8988T (cell line): Measurements from ENCODE around the gene ANO9.
A peak's percentile ranks its signal among the peaks of the same experiment; 100 is the strongest.

Source experiments
- DNase-seq: peaks from one replicate; pipeline ENCODE4 v3.0.0; 2011

The ANO9 gene, protein sequence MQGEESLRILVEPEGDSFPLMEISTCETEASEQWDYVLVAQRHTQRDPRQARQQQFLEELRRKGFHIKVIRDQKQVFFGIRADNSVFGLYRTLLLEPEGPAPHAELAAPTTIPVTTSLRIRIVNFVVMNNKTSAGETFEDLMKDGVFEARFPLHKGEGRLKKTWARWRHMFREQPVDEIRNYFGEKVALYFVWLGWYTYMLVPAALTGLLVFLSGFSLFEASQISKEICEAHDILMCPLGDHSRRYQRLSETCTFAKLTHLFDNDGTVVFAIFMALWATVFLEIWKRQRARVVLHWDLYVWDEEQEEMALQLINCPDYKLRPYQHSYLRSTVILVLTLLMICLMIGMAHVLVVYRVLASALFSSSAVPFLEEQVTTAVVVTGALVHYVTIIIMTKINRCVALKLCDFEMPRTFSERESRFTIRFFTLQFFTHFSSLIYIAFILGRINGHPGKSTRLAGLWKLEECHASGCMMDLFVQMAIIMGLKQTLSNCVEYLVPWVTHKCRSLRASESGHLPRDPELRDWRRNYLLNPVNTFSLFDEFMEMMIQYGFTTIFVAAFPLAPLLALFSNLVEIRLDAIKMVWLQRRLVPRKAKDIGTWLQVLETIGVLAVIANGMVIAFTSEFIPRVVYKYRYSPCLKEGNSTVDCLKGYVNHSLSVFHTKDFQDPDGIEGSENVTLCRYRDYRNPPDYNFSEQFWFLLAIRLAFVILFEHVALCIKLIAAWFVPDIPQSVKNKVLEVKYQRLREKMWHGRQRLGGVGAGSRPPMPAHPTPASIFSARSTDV

DNA sequence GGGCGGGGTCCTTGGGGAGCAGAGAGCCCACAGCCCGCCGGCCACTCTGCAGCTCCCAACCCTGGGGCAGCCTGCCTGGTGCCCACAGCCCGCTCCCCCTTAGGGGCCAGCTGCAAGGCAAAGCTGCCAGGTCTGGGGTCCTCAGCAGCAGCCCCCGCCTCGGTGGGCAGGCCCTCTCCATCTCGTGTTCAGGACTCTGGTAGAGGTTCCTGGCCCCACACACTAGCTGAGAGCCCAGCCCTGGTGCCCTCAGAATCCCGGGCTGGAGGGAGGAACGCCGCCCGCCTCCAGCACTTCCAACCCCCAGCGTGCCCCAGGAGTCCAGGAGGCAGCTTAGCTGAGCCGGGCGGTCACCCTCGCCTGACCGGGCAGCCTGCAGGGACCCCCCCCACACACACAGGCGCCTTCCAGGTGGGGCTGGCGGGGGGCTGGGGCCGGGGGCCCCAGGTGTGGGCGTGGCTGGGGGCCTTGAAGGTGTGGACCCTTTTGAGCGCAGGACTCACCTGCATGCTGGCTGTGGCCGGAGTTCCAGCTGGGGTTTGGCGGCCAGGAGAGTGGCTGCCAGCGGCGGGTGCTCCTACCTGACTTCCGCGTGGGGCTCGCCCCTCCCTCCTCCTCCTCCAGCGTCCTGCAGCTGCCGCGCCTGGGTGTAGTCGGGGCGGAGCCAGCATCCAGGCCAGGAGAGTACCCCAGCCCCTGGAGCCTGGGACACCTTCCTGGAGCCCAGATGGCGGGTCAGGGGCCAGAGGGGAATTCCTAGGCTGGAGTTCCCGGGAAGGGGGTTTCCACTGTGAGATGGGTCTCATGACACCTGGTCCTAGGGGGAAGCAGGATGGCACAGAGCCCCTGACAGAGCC is at the start of gene ANO9:
ANO9 (minus strand) TSS at position 594 of the 857 bp plus-strand sequence; CDS start at position 509, 85 bp downstream.
- DNase-seq = no peak

DNA sequence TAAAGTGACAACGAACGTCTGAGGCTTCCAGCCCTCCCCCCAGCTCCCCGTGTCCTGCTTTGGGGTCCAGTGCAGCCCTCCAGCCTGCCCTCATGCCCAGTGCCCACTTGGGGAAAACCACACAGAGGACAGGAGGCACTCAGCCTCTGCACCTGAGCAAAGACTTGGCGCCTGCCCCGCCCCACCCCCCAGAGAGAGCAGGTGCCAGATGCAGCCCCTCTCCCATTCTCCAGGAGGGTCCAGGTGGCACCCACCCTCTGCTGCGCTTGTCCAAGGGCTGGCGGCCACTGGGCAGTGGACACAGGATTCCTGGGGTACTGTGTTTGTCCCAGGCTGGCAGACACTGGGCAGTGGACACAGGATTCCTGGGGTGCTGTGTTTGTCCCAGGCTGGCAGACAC is 49.5 kb upstream of the ANO9 start:
- no peak for DNase-seq

DNA sequence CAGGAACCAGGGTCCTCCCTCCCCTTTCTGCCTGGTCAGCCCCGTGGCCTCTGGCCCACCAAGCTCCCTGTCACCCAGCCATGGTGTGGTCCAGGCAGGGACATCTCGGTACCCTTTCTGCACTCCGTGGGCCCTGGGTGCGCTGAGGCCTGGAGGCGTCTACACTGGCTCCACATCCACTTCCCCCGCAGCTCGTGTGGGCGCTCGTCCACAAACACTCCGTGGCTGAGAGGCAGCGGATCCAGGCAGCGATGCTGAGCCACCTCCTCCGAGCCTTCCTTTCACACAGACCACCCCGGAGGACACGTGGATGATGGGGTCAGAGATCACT is 49.1 kb upstream of the ANO9 start:
- no peak for DNase-seq

- no peak for DNase-seq
Observed at GRCh38 chr11:490186-490929, 48.5 kb upstream of the ANO9 start.

GRCh38 chr11:489610-490185 is 47.9 kb upstream of the ANO9 start:
- peak; percentile 38 for DNase-seq

DNA sequence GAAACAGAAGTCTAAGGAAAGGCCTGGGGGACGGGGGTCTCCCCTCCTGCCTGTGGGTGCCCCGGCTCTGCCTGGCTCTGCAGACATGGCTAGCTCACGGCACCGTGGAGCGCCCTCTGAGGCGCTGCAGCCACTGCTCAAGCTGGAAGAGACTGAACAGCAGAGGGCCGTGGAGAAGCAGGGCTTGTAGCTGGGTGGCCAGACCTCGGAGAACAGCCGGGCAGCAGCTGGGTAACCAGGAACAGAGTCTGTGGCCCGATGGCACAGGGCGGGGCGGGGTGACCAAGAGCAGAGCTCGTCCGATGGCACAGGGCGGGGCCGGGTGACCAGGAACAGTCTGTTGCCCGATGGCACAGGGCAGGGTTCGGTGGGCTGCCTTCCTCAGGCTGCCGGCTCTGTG is 47.2 kb upstream of the ANO9 start:
- peak; percentile 80 for DNase-seq

GRCh38 chr11:488579-488978 is 46.8 kb upstream of the ANO9 start:
- peak; percentile 39 for DNase-seq

DNA sequence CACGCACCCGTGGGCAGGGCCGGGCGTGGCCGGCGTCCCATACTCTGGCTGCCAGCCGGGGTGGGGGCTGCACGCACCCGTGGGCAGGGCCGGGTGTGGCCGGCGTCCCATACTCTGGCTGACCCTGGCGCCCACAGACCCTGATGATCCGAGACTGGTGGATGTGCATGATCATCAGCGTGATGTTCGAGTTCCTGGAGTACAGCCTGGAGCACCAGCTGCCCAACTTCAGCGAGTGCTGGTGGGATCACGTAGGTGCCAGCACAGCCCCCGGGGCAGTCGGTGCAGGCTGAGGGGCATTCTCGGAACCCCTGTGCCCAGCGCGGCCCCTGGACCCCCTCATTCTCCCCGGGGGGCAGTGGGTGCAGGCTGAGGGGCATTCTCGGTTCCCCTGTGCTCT is 46.3 kb upstream of the ANO9 start:
- no peak for DNase-seq

GRCh38 chr11:487571-488021 is 45.8 kb upstream of the ANO9 start:
- peak; percentile 42 for DNase-seq

GRCh38 chr11:486189-486588 is 44.4 kb upstream of the ANO9 start:
- peak; percentile 34 for DNase-seq

- no peak for DNase-seq
Observed at GRCh38 chr11:484616-485015, 42.8 kb upstream of the ANO9 start.

DNA sequence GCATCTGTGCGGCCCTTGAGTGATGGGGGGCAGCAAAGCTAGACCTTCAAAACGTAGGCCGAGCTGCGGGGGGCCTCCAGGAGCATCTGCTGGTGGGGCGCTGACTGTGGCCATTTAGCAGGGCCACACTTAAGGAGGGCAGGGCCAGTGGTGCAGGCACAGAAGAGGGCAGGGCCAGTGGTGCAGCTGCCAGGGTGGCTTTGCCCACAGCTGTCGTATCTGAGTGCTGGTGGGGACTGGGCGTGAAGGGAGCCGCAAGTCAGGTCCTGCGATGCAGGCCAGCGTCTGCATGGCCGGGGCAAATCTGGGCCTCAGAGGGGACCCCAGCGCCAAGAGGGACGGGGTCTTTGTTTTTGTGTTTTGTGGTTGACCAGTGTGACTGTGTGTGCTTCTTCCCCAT is 37.5 kb upstream of the ANO9 start:
- no peak for DNase-seq

DNA sequence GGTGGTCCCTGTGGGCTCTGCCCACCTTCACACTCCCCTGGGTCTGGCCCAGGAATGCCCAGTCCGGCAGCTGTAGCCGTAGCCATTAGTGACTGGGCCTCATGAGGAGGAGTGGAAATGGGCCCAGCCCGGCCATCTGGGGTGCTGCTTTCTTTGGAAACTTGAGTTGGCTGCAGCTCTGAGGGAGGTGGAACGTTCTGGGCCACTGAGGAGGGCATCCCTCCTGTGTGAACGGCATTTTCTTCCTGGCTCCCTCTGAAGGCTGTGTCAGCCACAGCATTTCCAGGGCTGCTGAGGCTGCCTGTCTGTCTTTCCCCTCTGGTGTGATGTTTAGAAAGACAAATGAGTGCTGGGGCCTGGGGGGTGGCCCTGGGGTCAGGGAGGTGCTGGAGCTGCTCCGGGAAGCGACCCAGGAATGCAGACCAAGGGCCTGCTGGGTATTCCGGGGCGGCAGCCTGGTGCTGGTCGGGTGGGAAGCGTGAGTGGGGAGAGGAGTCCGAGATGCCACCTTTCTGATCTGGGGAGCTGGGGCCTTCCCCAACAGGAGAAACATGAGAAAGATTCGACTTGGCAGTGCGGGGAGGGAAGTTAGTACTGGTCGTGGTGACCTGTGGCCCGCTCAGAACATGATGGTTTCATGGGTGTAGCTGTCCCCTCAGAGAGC is 35.4 kb upstream of the ANO9 start:
- no peak for DNase-seq

DNA sequence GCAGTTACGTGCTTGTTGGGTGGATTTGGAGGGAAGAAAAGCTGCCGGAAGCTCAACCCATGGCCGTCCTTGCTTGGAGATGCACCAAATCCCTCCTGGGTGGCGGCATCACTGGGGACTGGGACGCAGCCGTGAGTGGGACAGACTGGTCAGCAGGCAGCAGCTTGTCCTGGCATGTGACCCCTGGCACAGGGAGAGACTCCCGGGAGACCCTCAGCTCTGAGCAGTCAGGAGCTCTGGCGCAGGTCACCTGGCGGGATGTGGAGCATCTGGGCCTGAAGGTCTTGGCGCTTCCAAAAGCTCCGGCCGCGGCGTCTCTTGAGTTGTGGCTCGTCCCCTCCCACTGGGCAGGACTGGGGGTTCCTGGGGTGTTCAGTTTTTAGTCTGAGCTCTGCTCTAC is 34.6 kb upstream of the ANO9 start:
- DNase-seq = no peak

DNA sequence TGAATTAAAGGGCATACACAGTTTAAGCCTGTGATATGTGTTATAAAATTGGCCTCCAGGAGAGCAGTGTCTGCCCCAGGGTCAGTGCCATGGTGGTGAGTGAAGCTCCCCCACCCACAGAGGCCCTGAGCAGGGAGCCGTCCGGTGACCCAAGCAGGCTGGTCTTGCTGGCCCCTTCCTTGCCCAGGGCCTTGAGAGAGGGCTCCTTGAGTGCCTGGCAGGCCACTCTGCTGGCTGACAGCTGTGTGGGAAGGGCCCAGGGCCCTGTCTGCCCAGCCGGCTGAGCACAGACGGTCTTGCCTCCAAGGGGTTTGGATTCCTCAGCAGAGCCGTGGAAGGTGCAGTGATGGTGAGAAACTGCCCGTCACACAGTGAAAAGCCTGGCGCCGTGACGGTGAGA is 34.1 kb upstream of the ANO9 start:
- no peak for DNase-seq

GRCh38 chr11:474914-475506 is 33.2 kb upstream of the ANO9 start:
- no peak for DNase-seq

DNA sequence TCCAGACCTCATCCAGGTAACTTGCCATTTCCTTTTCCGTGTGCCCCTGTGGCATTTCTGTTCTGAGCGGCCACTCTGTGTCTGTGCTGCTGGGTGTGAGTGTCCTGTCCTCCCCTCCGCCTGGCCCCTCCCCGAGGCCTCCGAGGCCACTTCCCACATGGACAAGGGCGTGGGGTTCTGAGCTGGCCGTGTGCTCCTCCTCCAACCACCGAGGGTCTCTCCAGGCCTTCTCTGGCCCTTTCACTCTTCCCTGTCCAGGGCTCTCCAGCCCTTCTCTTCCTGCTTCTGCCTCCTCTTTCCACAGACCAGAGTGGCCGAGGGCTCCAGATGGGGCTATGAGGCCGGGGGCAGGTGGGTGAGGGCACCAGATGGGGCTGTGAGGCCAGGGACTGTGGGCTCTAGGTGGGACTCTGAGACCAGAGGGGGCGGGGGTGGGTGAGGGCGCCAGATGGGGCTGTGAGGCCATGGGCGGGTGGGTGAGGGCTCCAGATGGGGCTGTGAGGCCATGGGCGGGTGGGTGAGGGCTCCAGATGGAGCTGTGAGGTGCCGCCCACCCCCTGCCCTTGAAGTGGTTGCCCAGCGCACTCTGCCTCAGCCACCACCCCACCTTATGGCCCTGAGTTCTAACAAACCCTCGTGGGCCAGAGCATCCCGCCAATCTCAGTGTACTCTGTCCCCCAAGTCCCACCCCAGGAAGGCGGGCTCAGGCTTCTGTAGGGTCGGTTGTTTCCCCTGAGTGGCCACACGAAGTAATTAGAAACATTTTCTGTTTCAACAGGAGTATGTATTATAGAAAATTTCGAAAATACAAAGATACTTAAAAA is 32.4 kb upstream of the ANO9 start:
- no peak for DNase-seq

GRCh38 chr11:473415-473814 is 31.6 kb upstream of the ANO9 start:
- no peak for DNase-seq

- no peak for DNase-seq
Observed at GRCh38 chr11:472816-473215, 31.0 kb upstream of the ANO9 start.

GRCh38 chr11:472272-472671 is 30.5 kb upstream of the ANO9 start:
- no peak for DNase-seq
